Fibroblast of lung (primary cell): ENCODE measurements around the gene ASB4.

Source experiments
- EZH2 ChIP-seq: IDR thresholded peaks from 2 replicates; pipeline ENCODE4 v1.5.1; 2012; ENCODE audit warnings: low read length, control low read depth, mild to moderate bottlenecking; ENCODE audit errors: missing control alignments
- TF ChIP-seq, protein P1 (sequence below), 2 donors: IDR thresholded peaks in 1 of 2; conservative IDR thresholded peaks in 1 of 2; 1 replicate in 1 of 2; 2 replicates in 1 of 2; pipeline ENCODE4 v1.5.1; 2011 to 2012; ENCODE audit warnings: low read length in 2 of 2, control low read depth in 1 of 2, inconsistent platforms in 1 of 2, low read depth in 1 of 2, mild to moderate bottlenecking in 1 of 2

- TF ChIP-seq, protein P1, sequence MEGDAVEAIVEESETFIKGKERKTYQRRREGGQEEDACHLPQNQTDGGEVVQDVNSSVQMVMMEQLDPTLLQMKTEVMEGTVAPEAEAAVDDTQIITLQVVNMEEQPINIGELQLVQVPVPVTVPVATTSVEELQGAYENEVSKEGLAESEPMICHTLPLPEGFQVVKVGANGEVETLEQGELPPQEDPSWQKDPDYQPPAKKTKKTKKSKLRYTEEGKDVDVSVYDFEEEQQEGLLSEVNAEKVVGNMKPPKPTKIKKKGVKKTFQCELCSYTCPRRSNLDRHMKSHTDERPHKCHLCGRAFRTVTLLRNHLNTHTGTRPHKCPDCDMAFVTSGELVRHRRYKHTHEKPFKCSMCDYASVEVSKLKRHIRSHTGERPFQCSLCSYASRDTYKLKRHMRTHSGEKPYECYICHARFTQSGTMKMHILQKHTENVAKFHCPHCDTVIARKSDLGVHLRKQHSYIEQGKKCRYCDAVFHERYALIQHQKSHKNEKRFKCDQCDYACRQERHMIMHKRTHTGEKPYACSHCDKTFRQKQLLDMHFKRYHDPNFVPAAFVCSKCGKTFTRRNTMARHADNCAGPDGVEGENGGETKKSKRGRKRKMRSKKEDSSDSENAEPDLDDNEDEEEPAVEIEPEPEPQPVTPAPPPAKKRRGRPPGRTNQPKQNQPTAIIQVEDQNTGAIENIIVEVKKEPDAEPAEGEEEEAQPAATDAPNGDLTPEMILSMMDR (conservative IDR thresholded peaks at IDR 0.05 in 1 of 2, IDR thresholded peaks at IDR 0.05 in 1 of 2; ENCODE audit: low read depth in 1 of 2, low read length in 2 of 2): no peak
- TF ChIP-seq EZH2: no peak
These were observed 51.0 kb downstream of the ASB4 start for GRCh38 chr7:95536656-95537311.
